Mammary epithelial cell (primary cell): Measurements from ENCODE around the gene NAT10.

Source experiments
- EZH2 ChIP-seq: IDR thresholded peaks from 2 replicates; pipeline ENCODE4 v1.6.1; 2012; ENCODE audit warnings: low read length, inconsistent platforms, borderline replicate concordance
- TF ChIP-seq, protein P1 (sequence below), 2 donors: IDR thresholded peaks in 1 of 2; conservative IDR thresholded peaks in 1 of 2; 2 replicates each; pipeline ENCODE4 v1.5.1; 2011 to 2012; ENCODE audit warnings: inconsistent platforms in 2 of 2, low read length in 2 of 2, mild to moderate bottlenecking in 2 of 2, control low read depth in 1 of 2, low read depth in 1 of 2; ENCODE audit not compliant: insufficient read depth in 1 of 2; ENCODE audit errors: extremely low read depth in 1 of 2

DNA sequence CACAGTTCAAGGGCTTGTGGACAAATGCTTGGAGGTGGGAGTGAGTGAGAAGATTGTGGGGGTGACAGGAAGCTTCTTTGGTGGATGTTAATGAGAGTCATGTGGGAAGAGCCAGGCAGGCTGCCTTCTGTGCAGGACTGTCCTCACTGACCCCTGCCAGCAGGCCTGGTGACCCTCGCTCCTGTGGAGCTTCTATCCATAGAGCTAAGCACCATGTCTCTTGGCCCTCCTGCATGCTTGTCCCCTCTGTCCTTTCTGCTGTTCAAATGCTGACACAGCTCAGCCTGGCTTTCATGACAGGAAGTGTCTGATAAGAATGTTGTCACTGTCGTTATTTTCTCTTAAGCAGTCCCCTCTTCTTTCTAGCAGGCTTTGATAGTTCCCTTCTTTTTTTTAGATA lies 37.6 kb downstream of the NAT10 start:
- TF ChIP-seq, protein P1, sequence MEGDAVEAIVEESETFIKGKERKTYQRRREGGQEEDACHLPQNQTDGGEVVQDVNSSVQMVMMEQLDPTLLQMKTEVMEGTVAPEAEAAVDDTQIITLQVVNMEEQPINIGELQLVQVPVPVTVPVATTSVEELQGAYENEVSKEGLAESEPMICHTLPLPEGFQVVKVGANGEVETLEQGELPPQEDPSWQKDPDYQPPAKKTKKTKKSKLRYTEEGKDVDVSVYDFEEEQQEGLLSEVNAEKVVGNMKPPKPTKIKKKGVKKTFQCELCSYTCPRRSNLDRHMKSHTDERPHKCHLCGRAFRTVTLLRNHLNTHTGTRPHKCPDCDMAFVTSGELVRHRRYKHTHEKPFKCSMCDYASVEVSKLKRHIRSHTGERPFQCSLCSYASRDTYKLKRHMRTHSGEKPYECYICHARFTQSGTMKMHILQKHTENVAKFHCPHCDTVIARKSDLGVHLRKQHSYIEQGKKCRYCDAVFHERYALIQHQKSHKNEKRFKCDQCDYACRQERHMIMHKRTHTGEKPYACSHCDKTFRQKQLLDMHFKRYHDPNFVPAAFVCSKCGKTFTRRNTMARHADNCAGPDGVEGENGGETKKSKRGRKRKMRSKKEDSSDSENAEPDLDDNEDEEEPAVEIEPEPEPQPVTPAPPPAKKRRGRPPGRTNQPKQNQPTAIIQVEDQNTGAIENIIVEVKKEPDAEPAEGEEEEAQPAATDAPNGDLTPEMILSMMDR (conservative IDR thresholded peaks at IDR 0.05 in 1 of 2, IDR thresholded peaks at IDR 0.05 in 1 of 2; ENCODE audit: extremely low read depth in 1 of 2, insufficient read depth in 1 of 2, low read depth in 1 of 2, low read length in 2 of 2) = no peak
- no peak for TF ChIP-seq EZH2
